Prostate gland (tissue), 2 donors: Measurements from ENCODE around the gene SFRP5.

Experiments used
- CTCF ChIP-seq, 4 experiments: fragments of 200-600 bp in 2 of 4; fragments of 450-650 bp in 2 of 4; sonication (generic) in 2 of 4; IDR thresholded peaks; 1 replicate in 3 of 4; 2 replicates in 1 of 4; pipeline ENCODE4 v1.5.1; 2016 to 2019; ENCODE audit warnings: antibody characterized with exemption in 4 of 4, mild to moderate bottlenecking in 2 of 4, moderate library complexity in 2 of 4
- POLR2A ChIP-seq: fragments of 450-650 bp; IDR thresholded peaks from one replicate; pipeline ENCODE4 v1.6.1; 2016; ENCODE audit warnings: antibody characterized with exemption, mild to moderate bottlenecking

- TF ChIP-seq CTCF (IDR thresholded peaks at IDR 0.05) = no peak
- TF ChIP-seq POLR2A = no peak
Measured at GRCh38 chr10:97805949-97806348, 34.1 kb upstream of the SFRP5 start.
